SU-DHL-6 (cell line): ENCODE measurements around the gene ATP2B2.

Experiments
- H2AFZ ChIP-seq: fragments of 200-600 bp; sonication (generic); 2 replicates; pipeline ENCODE4 v1.6.1; 2014; ENCODE audit warnings: low read depth, mild to moderate bottlenecking, moderate library complexity, mixed read lengths, antibody characterized with exemption, low read length; ENCODE audit not compliant: severe bottlenecking
- H3F3A ChIP-seq: fragments of 200-600 bp; shearing (Covaris generic); 2 replicates; pipeline ENCODE4 v1.6.0; 2016; ENCODE audit warnings: antibody characterized with exemption, mild to moderate bottlenecking; ENCODE audit not compliant: insufficient read depth
- H3K27ac ChIP-seq: fragments of 200-600 bp; sonication (generic); 2 replicates; pipeline ENCODE4 v1.5.1; 2016; ENCODE audit warnings: low read depth, mild to moderate bottlenecking, low read length, moderate library complexity, mixed read lengths
- H3K27me3 ChIP-seq: fragments of 200-600 bp; sonication (generic), shearing (Covaris generic); 2 replicates; pipeline ENCODE4 v1.6.0; 2014; ENCODE audit warnings: mild to moderate bottlenecking, low read length
- H3K36me3 ChIP-seq: fragments of 200-600 bp; sonication (generic); 2 replicates; pipeline ENCODE4 v1.6.1; 2014; ENCODE audit warnings: mild to moderate bottlenecking, low read length, mixed read lengths
- H3K4me2 ChIP-seq: fragments of 300-600, 200-600 bp; shearing (Covaris generic), sonication (generic); 2 replicates; pipeline ENCODE4 v1.6.0; 2014; ENCODE audit warnings: low read length, low read depth, mild to moderate bottlenecking; ENCODE audit not compliant: poor library complexity, severe bottlenecking
- H3K4me3 ChIP-seq: fragments of 200-600 bp; sonication (generic); 2 replicates; pipeline ENCODE4 v1.5.1; 2014; ENCODE audit warnings: antibody characterized with exemption, low read length, mild to moderate bottlenecking, mixed read lengths; ENCODE audit not compliant: insufficient read depth, poor library complexity, severe bottlenecking
- H3K79me2 ChIP-seq: fragments of 200-600 bp; sonication (generic); 2 replicates; pipeline ENCODE4 v1.6.1; 2014; ENCODE audit warnings: mild to moderate bottlenecking, low read length, moderate library complexity; ENCODE audit not compliant: insufficient read depth
- H3K9ac ChIP-seq: fragments of 200-600 bp; sonication (generic); 2 replicates; pipeline ENCODE4 v1.7.0; 2014; ENCODE audit warnings: mild to moderate bottlenecking, low read length
- H3K9me2 ChIP-seq: fragments of 200-600 bp; sonication (generic); replicated peaks from 2 replicates; pipeline ENCODE4 v1.6.1; 2014; ENCODE audit warnings: low read length; ENCODE audit not compliant: insufficient read depth
- H3K9me3 ChIP-seq: fragments of 200-600 bp; sonication (generic); 2 replicates; pipeline ENCODE4 v1.6.1; 2014; ENCODE audit warnings: low read length, mixed read lengths; ENCODE audit not compliant: insufficient read depth
- H4K20me1 ChIP-seq: fragments of 200-600 bp; sonication (generic); 2 replicates; pipeline ENCODE4 v1.6.1; 2014; ENCODE audit warnings: low read depth, mild to moderate bottlenecking, antibody characterized with exemption, low read length, moderate library complexity, mixed read lengths
- EZH2phosphoT487 ChIP-seq: fragments of 200-600 bp; sonication (generic), shearing (Covaris generic); conservative IDR thresholded peaks from 2 replicates; pipeline ENCODE4 v1.6.1; 2018; ENCODE audit warnings: mild to moderate bottlenecking, antibody characterized with exemption, low read length, moderate library complexity, mixed read lengths
- TF ChIP-seq, protein P1 (sequence below): fragments of 200-600 bp; sonication (generic); IDR thresholded peaks from one replicate; pipeline ENCODE4 v1.5.1; 2017; ENCODE audit warnings: antibody characterized with exemption, mild to moderate bottlenecking, low read length, moderate library complexity; ENCODE audit not compliant: insufficient read depth, poor library complexity, severe bottlenecking

Gene ATP2B2

DNA sequence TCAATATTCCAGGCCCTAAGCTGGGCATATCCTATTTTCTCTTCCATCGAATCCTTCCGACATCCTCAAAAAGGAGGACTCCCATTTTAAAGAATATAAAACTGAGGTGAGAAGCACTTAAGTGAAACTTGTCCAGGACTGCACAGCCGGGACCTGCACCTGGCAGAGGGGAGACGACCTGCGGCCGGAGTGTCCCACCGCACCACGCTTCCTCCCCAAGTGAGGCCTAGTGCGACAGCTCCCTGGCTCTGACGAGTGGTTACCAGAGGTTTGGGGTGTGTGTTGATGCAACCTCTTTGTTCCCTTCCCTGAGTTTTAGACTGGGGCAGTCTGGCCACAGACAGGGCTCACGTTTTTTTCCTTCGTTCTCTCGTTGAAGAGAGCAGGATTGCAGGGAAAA, 24.9 kb upstream of the ATP2B2 start:
- Histone ChIP-seq H3K9me2 (no peaks in the 10 kb centered on the region), H3K4me2 (no peak overlapping the region), H3K27me3 (no peaks in the 10 kb centered on the region)

DNA sequence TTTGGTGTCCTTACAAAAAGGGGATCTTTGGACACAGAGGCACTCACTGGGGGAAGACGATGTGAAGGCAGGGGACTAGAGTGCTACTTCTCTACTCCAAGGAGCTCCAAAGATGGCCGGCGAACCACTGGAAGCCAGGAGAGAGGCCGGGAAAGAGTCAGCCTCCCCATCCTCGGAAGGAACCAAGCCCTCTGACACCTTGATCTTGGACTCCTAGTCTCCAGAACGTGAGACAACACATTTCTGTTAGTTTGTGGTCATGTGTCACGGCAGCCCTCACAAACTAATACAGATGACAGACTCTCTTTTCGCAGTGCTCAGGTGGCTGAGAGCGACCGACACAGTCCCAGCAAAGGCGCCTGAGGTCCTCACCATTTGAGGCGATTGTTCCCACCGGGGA, 24.4 kb upstream of the ATP2B2 start:
- Histone ChIP-seq H3F3A (no peaks in the 10 kb centered on the region), H3K79me2 (no peaks in the 10 kb centered on the region), H3K27me3 (no peaks in the 10 kb centered on the region), H3K9me3 (no peaks in the 10 kb centered on the region), H3K4me3 (no peak overlapping the region), H3K9ac (no peak overlapping the region), H3K27ac (no peak overlapping the region), H3K9me2 (no peaks in the 10 kb centered on the region), H2AFZ (no peak overlapping the region), H4K20me1 (no peaks in the 10 kb centered on the region), H3K36me3 (no peaks in the 10 kb centered on the region), H3K4me2 (no peak overlapping the region)
- TF ChIP-seq EZH2phosphoT487: no peak
- TF ChIP-seq, protein P1, sequence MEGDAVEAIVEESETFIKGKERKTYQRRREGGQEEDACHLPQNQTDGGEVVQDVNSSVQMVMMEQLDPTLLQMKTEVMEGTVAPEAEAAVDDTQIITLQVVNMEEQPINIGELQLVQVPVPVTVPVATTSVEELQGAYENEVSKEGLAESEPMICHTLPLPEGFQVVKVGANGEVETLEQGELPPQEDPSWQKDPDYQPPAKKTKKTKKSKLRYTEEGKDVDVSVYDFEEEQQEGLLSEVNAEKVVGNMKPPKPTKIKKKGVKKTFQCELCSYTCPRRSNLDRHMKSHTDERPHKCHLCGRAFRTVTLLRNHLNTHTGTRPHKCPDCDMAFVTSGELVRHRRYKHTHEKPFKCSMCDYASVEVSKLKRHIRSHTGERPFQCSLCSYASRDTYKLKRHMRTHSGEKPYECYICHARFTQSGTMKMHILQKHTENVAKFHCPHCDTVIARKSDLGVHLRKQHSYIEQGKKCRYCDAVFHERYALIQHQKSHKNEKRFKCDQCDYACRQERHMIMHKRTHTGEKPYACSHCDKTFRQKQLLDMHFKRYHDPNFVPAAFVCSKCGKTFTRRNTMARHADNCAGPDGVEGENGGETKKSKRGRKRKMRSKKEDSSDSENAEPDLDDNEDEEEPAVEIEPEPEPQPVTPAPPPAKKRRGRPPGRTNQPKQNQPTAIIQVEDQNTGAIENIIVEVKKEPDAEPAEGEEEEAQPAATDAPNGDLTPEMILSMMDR: no peak

More for the DNA sequence above, 24.9 kb upstream of the ATP2B2 start:
- H3F3A ChIP-seq: no peaks in the 10 kb centered on the region
- no peaks in the 10 kb centered on the region for H4K20me1 ChIP-seq
- H3K36me3 ChIP-seq: no peaks in the 10 kb centered on the region
- no peak overlapping the region for H3K9ac ChIP-seq
- H3K79me2 ChIP-seq: no peaks in the 10 kb centered on the region
- no peak overlapping the region for H3K4me3 ChIP-seq
- H2AFZ ChIP-seq: no peak overlapping the region
- H3K27ac ChIP-seq: no peak overlapping the region
- no peaks in the 10 kb centered on the region for H3K9me3 ChIP-seq
- TF ChIP-seq, protein P1: no peak
- no peak for TF ChIP-seq EZH2phosphoT487

DNA sequence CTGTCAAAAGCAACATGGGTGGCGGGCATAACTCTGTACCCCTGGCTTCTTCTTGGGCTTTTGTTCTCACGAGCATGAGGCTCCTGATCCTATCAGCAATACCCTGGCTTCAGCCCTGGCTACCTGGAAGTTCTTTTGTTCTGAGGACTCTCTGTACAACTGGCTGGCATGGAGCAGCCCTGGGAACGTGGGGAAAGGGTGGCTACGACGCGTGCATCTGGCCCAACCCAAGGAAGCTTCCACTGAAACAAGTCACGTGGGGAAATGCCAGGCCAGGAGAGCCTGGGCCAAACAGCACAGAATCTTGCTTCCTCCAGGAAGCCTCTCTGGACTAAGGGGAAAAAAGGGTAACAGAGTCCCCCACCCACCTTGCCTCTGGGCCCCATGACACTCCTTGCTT, 22.7 kb upstream of the ATP2B2 start:
- H3K27ac ChIP-seq: no peak overlapping the region
- no peaks in the 10 kb centered on the region for H4K20me1 ChIP-seq
- H3F3A ChIP-seq: no peaks in the 10 kb centered on the region
- no peaks in the 10 kb centered on the region for H3K36me3 ChIP-seq
- no peak overlapping the region for H3K4me2 ChIP-seq
- no peaks in the 10 kb centered on the region for H3K9me3 ChIP-seq
- no peak overlapping the region for H2AFZ ChIP-seq
- no peaks in the 10 kb centered on the region for H3K79me2 ChIP-seq
- no peak overlapping the region for H3K4me3 ChIP-seq
- TF ChIP-seq EZH2phosphoT487: no peak
- TF ChIP-seq, protein P1: no peak
- H3K9ac ChIP-seq: no peak overlapping the region
- H3K27me3 ChIP-seq: no peaks in the 10 kb centered on the region
- no peaks in the 10 kb centered on the region for H3K9me2 ChIP-seq
